Motor neuron (in vitro differentiated cells): ENCODE data around the gene URAD. TPM values are rescaled to one million over a fixed set of nuclear protein-coding genes. Genes with fewer than 3 reads are reported as not detected.

Experiments used
- ATAC-seq, 8 experiments: fragments of 200-7000 bp; cut with Tn5 transposase; replicated peaks in 6 of 8; 2 replicates each; pipeline ENCODE4 v1.8.0; 2021; ENCODE audit warnings: mild to moderate bottlenecking in 8 of 8, moderate library complexity in 8 of 8
- H3K27ac ChIP-seq, 2 donors: fragments of 250-450 bp; sonication (Bioruptor Pico); 2 replicates each; pipeline ENCODE4 v1.9.0; 2021; ENCODE audit warnings: antibody characterized with exemption in 2 of 2, mild to moderate bottlenecking in 2 of 2, moderate library complexity in 1 of 2
- H3K4me1 ChIP-seq, 2 donors: fragments of 250-450 bp; sonication (Bioruptor Pico); replicated peaks in 1 of 2; 2 replicates each; pipeline ENCODE4 v1.6.1; 2021; ENCODE audit warnings: antibody characterized with exemption in 2 of 2, mild to moderate bottlenecking in 2 of 2, moderate library complexity in 1 of 2
- H3K4me3 ChIP-seq, 5 donors: fragments of 250-450 bp; sonication (Bioruptor Pico); 2 replicates each; pipeline ENCODE4 v1.9.0; 2021; ENCODE audit warnings: antibody characterized with exemption in 5 of 5, mild to moderate bottlenecking in 5 of 5, moderate library complexity in 4 of 5
- WGBS, 10 experiments: fragments of 450-650 bp; shearing (Covaris generic); methylation state at CpG; one replicate each; pipeline ENCODE4 v1.0.0; 2022; 5-methylcytosine and 5-hydroxymethylcytosine counted together
- in situ Hi-C, 9 experiments: fragments of 400-800 bp; cut with MboI; loops; one replicate each; pipeline ENCODE4 v1.15.0; 2021; ENCODE audit warnings: low sequenced_read_pairs in 9 of 9, low pct_unique_long_range_greater_than_20kb in 2 of 9; ENCODE audit not compliant: unreplicated experiment in 9 of 9
- total RNA-seq, 8 experiments: library from RNA; unstranded; fragments of 300-600 nt; gene quantifications; 2 replicates each; pipeline versions ENCODE4 v1.2.3 to v1.2.4, GENCODE V29; 2022

Gene URAD
- total RNA-seq, 8 experiments from 2014 or later, result not detected

- no peak for ATAC-seq
- Histone ChIP-seq H3K27ac (no peak overlapping the region), H3K4me3 (no peak overlapping the region), H3K4me1 (peaks cover 0 to 4% of the 10 kb centered on the region in 2 donors)
- in situ Hi-C loops, result no loop called here
- WGBS, 10 experiments, result 0 to 40% (median 2%) methylated on average over 1 to 14 of the region's 26 CpGs; no CpG with 5 or more reads in 1 of the 10 experiments
These were observed 60.1 kb downstream of the URAD start for GRCh38 chr13:27928353-27928804.

Other genes with a start within 250 kb of the URAD start
- gene GSX1, start 196.2 kb downstream of the URAD start, total RNA-seq, result 1 to 10 TPM in 1 of 8 experiments, under 1 TPM in 5, not detected in 2; 0.09 to 1.2 (median 0.26) TPM
- under 1 TPM in 4 of 8 experiments, not detected in 4; 0.10 to 0.71 (median 0.22) TPM for gene PDX1, start 68.7 kb downstream of the URAD start, total RNA-seq
- gene CDX2, start 19.4 kb downstream of the URAD start, total RNA-seq, result under 1 TPM in 6 of 8 experiments, not detected in 2; 0.05 to 0.38 (median 0.17) TPM
- under 1 TPM in 6 of 8 experiments, not detected in 2; 0.04 to 0.29 (median 0.15) TPM for gene FLT3, start 111.9 kb upstream of the URAD start, total RNA-seq
- gene PAN3, start 149.9 kb upstream of the URAD start, total RNA-seq, result 10 to 100 TPM; 12.6 to 40.2 (median 18.2) TPM